Measurements from ENCODE around the gene PPP2R2D. TPM values are rescaled to one million over a fixed set of nuclear protein-coding genes. Genes with fewer than 3 reads are reported as not detected.

PPP2R2D gene
- total RNA-seq, 2 experiments from 2014 or later = 37.4 to 38.5 TPM

DNA sequence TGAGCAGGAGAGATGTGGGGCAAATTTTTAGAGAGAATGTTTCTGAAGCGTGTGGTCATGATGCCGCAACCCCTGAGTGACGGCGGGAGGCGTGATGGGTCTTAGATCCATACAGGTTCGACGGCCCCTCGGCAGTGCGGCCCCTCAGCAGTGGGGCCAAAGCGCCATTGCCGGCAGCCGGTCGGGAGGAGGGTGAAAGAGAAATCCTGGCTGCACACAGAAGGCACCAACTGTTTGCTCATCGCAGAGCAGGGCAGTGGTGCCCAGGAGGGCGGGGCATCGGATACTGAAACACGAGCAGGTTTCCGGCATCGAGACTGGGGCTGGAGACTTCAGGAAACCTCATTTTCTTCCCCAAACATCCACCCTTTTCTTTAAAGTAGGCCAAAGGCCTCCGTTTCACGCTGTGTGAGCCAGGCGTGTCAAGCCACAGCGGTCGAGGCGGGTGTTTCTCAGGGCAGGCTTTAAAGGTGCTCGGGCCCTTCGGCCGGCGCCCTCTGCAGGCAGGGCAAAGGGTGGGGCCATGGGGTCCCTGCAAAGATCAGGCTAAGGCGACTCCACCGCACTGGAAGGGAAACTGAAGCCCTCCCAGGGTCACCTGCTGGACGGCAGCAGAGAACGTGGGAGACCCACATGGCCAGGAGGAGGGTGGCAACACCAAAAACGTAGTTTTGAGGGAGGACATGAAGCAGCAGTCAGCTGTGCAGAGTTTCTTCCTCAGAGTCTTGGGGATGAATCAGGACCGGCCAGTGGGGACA is 42.0 kb upstream of the PPP2R2D start:
- intact Hi-C loops (cut with micrococcal nuclease; ENCODE audit: unreplicated experiment) = no loop called here
- DNase-seq (ENCODE audit: low spot score) = no peak
- CTCF ChIA-PET (ENCODE audit: unreplicated experiment) = no interaction called here
- H4K20me1 ChIP-seq (ENCODE audit: insufficient read depth, low read length) = no peaks in the 10 kb centered on the region
- no peaks in the 10 kb centered on the region for H3K36me3 ChIP-seq (ENCODE audit: insufficient read depth, low read length)
- no peaks in the 10 kb centered on the region for H3K9me2 ChIP-seq (ENCODE audit: insufficient read depth, low read length)
- BruUV-seq (replicated peaks) = no TSS peak
- no peak overlapping the region for H3K27ac ChIP-seq (ENCODE audit: low read depth, low read length, poor library complexity, severe bottlenecking)
- no peak overlapping the region for H3K4me2 ChIP-seq (ENCODE audit: low read length)
- no peak for TF ChIP-seq EZH2phosphoT487 (IDR thresholded peaks at IDR 0.05; ENCODE audit: borderline replicate concordance, low read depth, low read length)
- TF ChIP-seq, protein P1, sequence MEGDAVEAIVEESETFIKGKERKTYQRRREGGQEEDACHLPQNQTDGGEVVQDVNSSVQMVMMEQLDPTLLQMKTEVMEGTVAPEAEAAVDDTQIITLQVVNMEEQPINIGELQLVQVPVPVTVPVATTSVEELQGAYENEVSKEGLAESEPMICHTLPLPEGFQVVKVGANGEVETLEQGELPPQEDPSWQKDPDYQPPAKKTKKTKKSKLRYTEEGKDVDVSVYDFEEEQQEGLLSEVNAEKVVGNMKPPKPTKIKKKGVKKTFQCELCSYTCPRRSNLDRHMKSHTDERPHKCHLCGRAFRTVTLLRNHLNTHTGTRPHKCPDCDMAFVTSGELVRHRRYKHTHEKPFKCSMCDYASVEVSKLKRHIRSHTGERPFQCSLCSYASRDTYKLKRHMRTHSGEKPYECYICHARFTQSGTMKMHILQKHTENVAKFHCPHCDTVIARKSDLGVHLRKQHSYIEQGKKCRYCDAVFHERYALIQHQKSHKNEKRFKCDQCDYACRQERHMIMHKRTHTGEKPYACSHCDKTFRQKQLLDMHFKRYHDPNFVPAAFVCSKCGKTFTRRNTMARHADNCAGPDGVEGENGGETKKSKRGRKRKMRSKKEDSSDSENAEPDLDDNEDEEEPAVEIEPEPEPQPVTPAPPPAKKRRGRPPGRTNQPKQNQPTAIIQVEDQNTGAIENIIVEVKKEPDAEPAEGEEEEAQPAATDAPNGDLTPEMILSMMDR (conservative IDR thresholded peaks at IDR 0.05; ENCODE audit: low read length) = 0 out of 2 replicates have a peak, but pooled peaks have one; percentile 18
- no peaks in the 10 kb centered on the region for H3K9me3 ChIP-seq (ENCODE audit: low read length)
- H3K4me3 ChIP-seq (ENCODE audit: low read depth, low read length, poor library complexity, severe bottlenecking) = no peak overlapping the region
- no peaks in the 10 kb centered on the region for H3K4me1 ChIP-seq (ENCODE audit: insufficient read depth, low read length, poor library complexity, severe bottlenecking)
- H3K79me2 ChIP-seq (ENCODE audit: insufficient read depth, low read depth, low read length) = no peaks in the 10 kb centered on the region
- no peak overlapping the region for H2AFZ ChIP-seq (ENCODE audit: low read length)
- POLR2A ChIA-PET = no interaction called here

DNA sequence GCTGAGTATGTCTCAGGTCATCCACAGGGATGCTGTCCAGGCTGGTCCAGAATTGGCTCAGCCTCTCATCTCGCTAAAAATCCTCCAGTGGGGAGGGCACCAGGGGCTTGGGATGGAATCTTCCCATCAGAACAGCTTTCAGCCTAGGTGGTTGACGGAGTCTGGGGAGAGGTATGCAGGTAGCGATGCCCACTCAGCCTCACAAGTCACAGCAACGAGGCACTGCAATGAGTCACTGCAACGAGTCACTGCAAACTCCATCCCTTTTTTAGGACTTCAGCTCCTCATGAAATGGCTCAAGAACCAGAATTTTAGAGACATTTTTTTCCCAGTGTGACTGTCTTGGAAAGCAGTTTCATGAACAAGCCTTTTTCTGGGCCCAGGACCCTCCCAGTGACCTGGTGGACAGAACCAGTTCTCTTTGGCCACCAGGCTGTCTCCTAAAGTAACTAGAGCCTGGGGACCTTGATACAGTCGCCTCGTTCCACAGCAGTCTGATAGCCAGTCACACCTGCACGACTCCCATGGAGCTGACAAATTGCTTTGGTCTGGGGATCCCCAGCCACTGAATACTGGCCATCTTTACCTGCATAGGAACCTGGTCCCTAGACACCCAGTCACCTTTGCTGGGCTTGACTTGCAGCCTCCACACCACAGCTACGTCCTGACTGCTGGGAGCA is 41.3 kb upstream of the PPP2R2D start:
- H3K4me1 ChIP-seq (ENCODE audit: insufficient read depth, low read length, poor library complexity, severe bottlenecking) = no peaks in the 10 kb centered on the region
- no peaks in the 10 kb centered on the region for H3K9me3 ChIP-seq (ENCODE audit: low read length)
- ChIA-PET CTCF (ENCODE audit: unreplicated experiment) (interaction anchor here (0.6 kb wide), 2 partner anchors 86 to 727 kb away, joined by 3 read pairs; no protein-coding TSS in a partner anchor), POLR2A (no interaction called here)
- H4K20me1 ChIP-seq (ENCODE audit: insufficient read depth, low read length) = no peaks in the 10 kb centered on the region
- no peak overlapping the region for H3K27ac ChIP-seq (ENCODE audit: low read depth, low read length, poor library complexity, severe bottlenecking)
- H2AFZ ChIP-seq (ENCODE audit: low read length) = no peak overlapping the region
- no peak for DNase-seq (ENCODE audit: low spot score)
- no peaks in the 10 kb centered on the region for H3K79me2 ChIP-seq (ENCODE audit: insufficient read depth, low read depth, low read length)
- no TSS peak for BruUV-seq (replicated peaks)
- H3K4me3 ChIP-seq (ENCODE audit: low read depth, low read length, poor library complexity, severe bottlenecking) = no peak overlapping the region
- no peaks in the 10 kb centered on the region for H3K9me2 ChIP-seq (ENCODE audit: insufficient read depth, low read length)
- H3K4me2 ChIP-seq (ENCODE audit: low read length) = no peak overlapping the region
- intact Hi-C loops (cut with micrococcal nuclease; ENCODE audit: unreplicated experiment) = no loop called here
- TF ChIP-seq, protein P1 (conservative IDR thresholded peaks at IDR 0.05; ENCODE audit: low read length) = no peak
- TF ChIP-seq EZH2phosphoT487 (IDR thresholded peaks at IDR 0.05; ENCODE audit: borderline replicate concordance, low read depth, low read length) = no peak
- H3K36me3 ChIP-seq (ENCODE audit: insufficient read depth, low read length) = no peaks in the 10 kb centered on the region

DNA sequence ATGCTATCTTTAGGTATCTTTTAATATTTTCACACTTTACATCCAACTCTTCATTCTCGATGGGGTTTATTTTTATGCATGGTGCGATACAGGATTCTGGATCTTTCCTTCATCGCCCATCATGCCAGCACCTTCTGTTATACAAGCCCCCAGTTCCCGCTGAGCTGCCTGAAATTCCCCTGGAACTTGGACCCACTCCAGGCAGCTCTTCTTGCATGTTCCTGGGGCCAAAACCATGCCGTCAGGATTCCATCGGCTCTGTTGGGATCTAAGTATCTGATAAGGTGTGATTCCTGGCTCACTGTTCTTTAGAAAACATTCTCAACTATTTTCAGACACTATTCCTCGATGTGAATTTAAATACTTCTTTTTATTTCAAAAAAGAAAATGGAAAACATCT is 40.5 kb upstream of the PPP2R2D start:
- Histone ChIP-seq H3K27ac (ENCODE audit: low read depth, low read length, poor library complexity, severe bottlenecking) (no peak overlapping the region), H3K9me3 (ENCODE audit: low read length) (no peaks in the 10 kb centered on the region), H3K9me2 (ENCODE audit: insufficient read depth, low read length) (no peaks in the 10 kb centered on the region), H3K4me3 (ENCODE audit: low read depth, low read length, poor library complexity, severe bottlenecking) (no peak overlapping the region), H4K20me1 (ENCODE audit: insufficient read depth, low read length) (no peaks in the 10 kb centered on the region), H3K4me2 (ENCODE audit: low read length) (no peak overlapping the region), H3K4me1 (ENCODE audit: insufficient read depth, low read length, poor library complexity, severe bottlenecking) (no peaks in the 10 kb centered on the region), H3K79me2 (ENCODE audit: insufficient read depth, low read depth, low read length) (no peaks in the 10 kb centered on the region), H2AFZ (ENCODE audit: low read length) (no peak overlapping the region), H3K36me3 (ENCODE audit: insufficient read depth, low read length) (no peaks in the 10 kb centered on the region)
- intact Hi-C loops (cut with micrococcal nuclease; ENCODE audit: unreplicated experiment) = no loop called here
- ChIA-PET POLR2A (no interaction called here), CTCF (ENCODE audit: unreplicated experiment) (interaction anchor here (0.6 kb wide), 1 partner anchor 728 kb away, joined by 3 read pairs; no protein-coding TSS in a partner anchor)
- no peak for DNase-seq (ENCODE audit: low spot score)
- no TSS peak for BruUV-seq (replicated peaks)
- TF ChIP-seq, protein P1 (conservative IDR thresholded peaks at IDR 0.05; ENCODE audit: low read length) = no peak
- no peak for TF ChIP-seq EZH2phosphoT487 (IDR thresholded peaks at IDR 0.05; ENCODE audit: borderline replicate concordance, low read depth, low read length)

Measured in OCI-LY7 (cell line).